Measurements from ENCODE around the gene CRYBG1.

DNA sequence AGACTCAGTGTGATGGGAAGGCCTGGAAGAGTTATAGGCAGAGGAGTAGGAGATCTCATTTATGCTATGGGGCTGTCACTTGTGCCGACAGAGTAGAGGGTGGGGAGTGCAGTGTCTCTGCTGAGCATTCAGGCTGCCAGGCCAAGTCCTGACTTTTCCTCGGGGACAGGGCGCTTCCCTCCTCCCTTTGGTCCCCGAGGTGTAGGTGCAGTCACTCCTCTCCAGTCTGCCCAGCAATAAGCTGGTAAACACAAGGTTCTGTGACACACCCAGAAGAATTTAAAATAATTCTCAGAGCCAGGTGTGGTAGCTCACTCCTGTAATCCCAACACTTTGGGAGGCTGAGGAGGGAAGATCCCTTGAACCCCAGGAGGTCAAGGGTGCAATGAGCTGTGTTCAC, 109.4 kb downstream of the CRYBG1 start:
- TF ChIP-seq, protein P1, sequence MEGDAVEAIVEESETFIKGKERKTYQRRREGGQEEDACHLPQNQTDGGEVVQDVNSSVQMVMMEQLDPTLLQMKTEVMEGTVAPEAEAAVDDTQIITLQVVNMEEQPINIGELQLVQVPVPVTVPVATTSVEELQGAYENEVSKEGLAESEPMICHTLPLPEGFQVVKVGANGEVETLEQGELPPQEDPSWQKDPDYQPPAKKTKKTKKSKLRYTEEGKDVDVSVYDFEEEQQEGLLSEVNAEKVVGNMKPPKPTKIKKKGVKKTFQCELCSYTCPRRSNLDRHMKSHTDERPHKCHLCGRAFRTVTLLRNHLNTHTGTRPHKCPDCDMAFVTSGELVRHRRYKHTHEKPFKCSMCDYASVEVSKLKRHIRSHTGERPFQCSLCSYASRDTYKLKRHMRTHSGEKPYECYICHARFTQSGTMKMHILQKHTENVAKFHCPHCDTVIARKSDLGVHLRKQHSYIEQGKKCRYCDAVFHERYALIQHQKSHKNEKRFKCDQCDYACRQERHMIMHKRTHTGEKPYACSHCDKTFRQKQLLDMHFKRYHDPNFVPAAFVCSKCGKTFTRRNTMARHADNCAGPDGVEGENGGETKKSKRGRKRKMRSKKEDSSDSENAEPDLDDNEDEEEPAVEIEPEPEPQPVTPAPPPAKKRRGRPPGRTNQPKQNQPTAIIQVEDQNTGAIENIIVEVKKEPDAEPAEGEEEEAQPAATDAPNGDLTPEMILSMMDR (conservative IDR thresholded peaks at IDR 0.05; ENCODE audit: low read depth, low read length): no peak
- TF ChIP-seq EZH2 (IDR thresholded peaks at IDR 0.05; ENCODE audit: low read length, unreplicated experiment) (no peak), EZH2phosphoT487 (IDR thresholded peaks at IDR 0.05; ENCODE audit: borderline replicate concordance, low read length) (no peak)

Measured in PC-3 (cell line).